Measurements from ENCODE around the gene KCTD17. TPM values are rescaled to one million over a fixed set of nuclear protein-coding genes. Genes with fewer than 3 reads are reported as not detected.

Gene KCTD17
- total and polyA plus RNA-seq, 2 of the 4 experiments (the other 2 are of a cell fraction) = 28.3 to 37.3 TPM

DNA sequence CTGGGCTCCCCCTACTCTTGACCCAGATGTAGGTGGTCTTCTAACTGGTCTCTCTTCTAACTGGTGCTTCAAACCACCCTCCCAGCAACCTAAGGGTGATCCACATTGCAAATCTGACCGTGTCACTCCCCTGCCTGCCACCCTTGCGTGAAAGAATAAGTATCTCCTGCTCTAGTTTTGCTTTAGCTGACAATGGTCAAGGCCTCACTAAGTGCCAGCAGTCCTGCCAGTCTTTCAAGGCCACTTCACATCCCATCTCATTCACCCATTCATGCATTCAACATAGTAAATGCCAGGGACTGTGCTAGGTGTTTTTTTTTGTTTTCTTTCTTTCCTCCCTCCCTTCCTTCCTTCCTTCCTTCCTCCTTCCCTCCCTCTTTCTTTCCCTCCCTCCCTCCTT lies 2.3 kb upstream of the KCTD17 start:
- TF ChIP-seq, protein P1, sequence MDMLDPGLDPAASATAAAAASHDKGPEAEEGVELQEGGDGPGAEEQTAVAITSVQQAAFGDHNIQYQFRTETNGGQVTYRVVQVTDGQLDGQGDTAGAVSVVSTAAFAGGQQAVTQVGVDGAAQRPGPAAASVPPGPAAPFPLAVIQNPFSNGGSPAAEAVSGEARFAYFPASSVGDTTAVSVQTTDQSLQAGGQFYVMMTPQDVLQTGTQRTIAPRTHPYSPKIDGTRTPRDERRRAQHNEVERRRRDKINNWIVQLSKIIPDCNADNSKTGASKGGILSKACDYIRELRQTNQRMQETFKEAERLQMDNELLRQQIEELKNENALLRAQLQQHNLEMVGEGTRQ (IDR thresholded peaks at IDR 0.05; ENCODE audit: low read depth, low read length) = no peak
- TF ChIP-seq, protein P2, sequence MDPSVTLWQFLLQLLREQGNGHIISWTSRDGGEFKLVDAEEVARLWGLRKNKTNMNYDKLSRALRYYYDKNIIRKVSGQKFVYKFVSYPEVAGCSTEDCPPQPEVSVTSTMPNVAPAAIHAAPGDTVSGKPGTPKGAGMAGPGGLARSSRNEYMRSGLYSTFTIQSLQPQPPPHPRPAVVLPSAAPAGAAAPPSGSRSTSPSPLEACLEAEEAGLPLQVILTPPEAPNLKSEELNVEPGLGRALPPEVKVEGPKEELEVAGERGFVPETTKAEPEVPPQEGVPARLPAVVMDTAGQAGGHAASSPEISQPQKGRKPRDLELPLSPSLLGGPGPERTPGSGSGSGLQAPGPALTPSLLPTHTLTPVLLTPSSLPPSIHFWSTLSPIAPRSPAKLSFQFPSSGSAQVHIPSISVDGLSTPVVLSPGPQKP (IDR thresholded peaks at IDR 0.05; ENCODE audit: borderline replicate concordance, low read depth, low read length) = no peak
- TF ChIP-seq FOS (IDR thresholded peaks at IDR 0.05; ENCODE audit: low read depth, low read length) = no peak
- Histone ChIP-seq H2AFZ (replicated peaks; ENCODE audit: low read length, poor library complexity) (no peak overlapping the region), H3K9ac (ENCODE audit: low read depth, low read length) (no peak overlapping the region), H2BK20ac (ENCODE audit: low read depth, low read length) (no peak overlapping the region; the same call in 1 of the 2 replicates), H3K9me3 (ENCODE audit: control insufficient read depth, insufficient read depth, low read length) (no peaks in the 10 kb centered on the region), H3K79me1 (ENCODE audit: low read depth in 1 of 2, low read length in 2 of 2) (peaks cover 7 to 17% of the 10 kb centered on the region in 2 experiments; a peak in 3 of 4 replicates), H2BK120ac (ENCODE audit: low read depth, low read length) (no peak overlapping the region), H3K9me1 (ENCODE audit: insufficient read depth, low read length) (peaks cover 15% of the 10 kb centered on the region; the same call in 1 of the 2 replicates), H3K14ac (replicated peaks; ENCODE audit: low read depth, low read length) (no peak overlapping the region), H3K4me2 (ENCODE audit: low read depth, low read length) (no peak overlapping the region), H3K36me3 (ENCODE audit: control insufficient read depth, insufficient read depth, low read length) (peaks cover 4% of the 10 kb centered on the region; the same call in 1 of the 2 replicates), H2AK9ac (replicated peaks; ENCODE audit: low read depth, low read length, poor library complexity) (no peak overlapping the region), H2AK5ac (ENCODE audit: low read depth, low read length) (no peak overlapping the region), H4K8ac (ENCODE audit: low read depth in 2 of 2, low read length in 2 of 2) (no peak overlapping the region), H2BK5ac (ENCODE audit: low read depth, low read length, poor library complexity, severe bottlenecking) (no peak overlapping the region), H4K20me1 (ENCODE audit: insufficient read depth, low read length) (no peaks in the 10 kb centered on the region), H4K91ac (ENCODE audit: insufficient read depth, low read depth, low read length) (no peak overlapping the region), H3K4me3 (ENCODE audit: insufficient read depth, low read depth, low read length) (no peak overlapping the region), H2BK15ac (ENCODE audit: low read depth, low read length) (no peak overlapping the region), H3K56ac (ENCODE audit: extremely low read depth, insufficient read depth, low read length) (no peak overlapping the region), H3K23ac (ENCODE audit: low read depth, low read length) (no peak overlapping the region), H3K4ac (ENCODE audit: low read depth, low read length) (no peak overlapping the region), H3K27me3 (ENCODE audit: control insufficient read depth, insufficient read depth, low read length) (0 out of 2 replicates have a peak, but pooled peaks cover 2% of the 10 kb centered on the region), H3K18ac (ENCODE audit: low read depth, low read length) (no peak overlapping the region), H4K5ac (ENCODE audit: low read depth, low read length) (no peak overlapping the region), H3K4me1 (ENCODE audit: control insufficient read depth, insufficient read depth, low read length) (peaks cover 6% of the 10 kb centered on the region), H3K27ac (ENCODE audit: insufficient read depth, low read length) (no peak overlapping the region)
- BruUV-seq (replicated peaks) = no TSS peak
- no peak for ATAC-seq (ENCODE audit: low read depth)
- ChIA-PET CTCF (no interaction called here), POLR2A (ENCODE audit: unreplicated experiment) (no interaction called here)
- dilution Hi-C loops (cut with HindIII; ENCODE audit: low sequenced_read_pairs, unreplicated experiment) = no loop called here
- DNase-seq = no peak
- 60% methylated on average over 1 of the region's 2 CpGs; no CpG with 5 or more reads in 1 of the 2 experiments for WGBS, 2 experiments (ENCODE audit: extremely low coverage in 2 of 2, insufficient read length in 1 of 2)
- in situ Hi-C loops (cut with MboI; ENCODE audit: low sequenced_read_pairs) = no loop called here
- intact Hi-C loops (cut with micrococcal nuclease) = no loop called here

Data from IMR-90 (cell line).